Lower leg skin (tissue), 4 donors: ENCODE results near the gene GMPPB. TPM values are rescaled to one million over a fixed set of nuclear protein-coding genes. Genes with fewer than 3 reads are reported as not detected.

Source experiments
- DNase-seq, 2 donors: peaks; one replicate each; pipeline ENCODE4 v3.0.0-alpha.2; 2019; ENCODE audit warnings: low spot score in 2 of 2
- H3K4me3 ChIP-seq: fragments of 200-600 bp; sonication (generic); 2 replicates; pipeline ENCODE4 v1.5.1; 2017; ENCODE audit warnings: mild to moderate bottlenecking, low read depth; ENCODE audit not compliant: poor library complexity, severe bottlenecking
- CTCF ChIP-seq, 3 donors: fragments of 450-650 bp; IDR thresholded peaks; one replicate each; pipeline ENCODE4 v1.5.1; 2016; ENCODE audit warnings: antibody characterized with exemption in 3 of 3, mild to moderate bottlenecking in 3 of 3, moderate library complexity in 2 of 3
- POLR2A ChIP-seq, 2 donors: fragments of 450-650 bp; IDR thresholded peaks; one replicate each; pipeline ENCODE4 v1.6.1; 2016 to 2017; ENCODE audit warnings: antibody characterized with exemption in 2 of 2, mild to moderate bottlenecking in 1 of 2, moderate library complexity in 1 of 2
- WGBS, 2 donors: methylation state at CpG; one replicate each; pipeline ENCODE4 v1.1.5; 2018; 5-methylcytosine and 5-hydroxymethylcytosine counted together
- intact Hi-C: fragments of 100-400 bp; cut with DNase I; formaldehyde crosslinking; loops from one replicate; pipeline ENCODE4 v1.15.0; 2023; ENCODE audit warnings: low total_unique reads
- total RNA-seq, 4 donors: library from RNA; depleted of rRNA; stranded (reverse); fragments of >200 nt; gene quantifications; one replicate each; pipeline ENCODE4 v1.1.0, GENCODE V29; 2016

The GMPPB gene
- total RNA-seq, 4 donors from 2014 or later = 10.1 to 27.6 (median 18.2) TPM

- no peak for DNase-seq
- TF ChIP-seq CTCF (IDR thresholded peaks at IDR 0.05) (no peak), POLR2A (IDR thresholded peaks at IDR 0.05) (no peak)
- 52 to 61% methylated on average over 8 of the region's 8 CpGs for WGBS, 2 donors
- H3K4me3 ChIP-seq = peak overlapping the region; percentile 96
- intact Hi-C loops = loop anchor here (10.0 kb wide), 1 partner anchor 62 kb away; the partner anchor contains the start of gene IP6K1
These were observed 855 bp downstream of the GMPPB start for GRCh38 chr3:49722896-49723295.

GRCh38 chr3:49721896-49722781 lies 1.6 kb downstream of the GMPPB start:
- no peak overlapping the region for H3K4me3 ChIP-seq
- 83 to 84% methylated on average over 23 to 24 of the region's 26 CpGs for WGBS, 2 donors
- intact Hi-C loops = loop anchor here (10.0 kb wide), 1 partner anchor 63 kb away; the partner anchor contains the start of gene IP6K1
- TF ChIP-seq CTCF (IDR thresholded peaks at IDR 0.05) (no peak), POLR2A (IDR thresholded peaks at IDR 0.05) (no peak)
- peak in 1 of 2 donors; percentile 87 for DNase-seq

GRCh38 chr3:49721596-49721895 lies 2.2 kb downstream of the GMPPB start:
- intact Hi-C loops = loop anchor here (10.0 kb wide), 1 partner anchor 63 kb away; the partner anchor contains the start of gene IP6K1
- TF ChIP-seq POLR2A (IDR thresholded peaks at IDR 0.05) (no peak), CTCF (IDR thresholded peaks at IDR 0.05) (no peak)
- DNase-seq = peak in 1 of 2 donors; percentile 83
- WGBS, 2 donors = 70% methylated on average over 9 of the region's 9 CpGs
- H3K4me3 ChIP-seq = no peak overlapping the region

GRCh38 chr3:49720855-49721595 lies 2.7 kb downstream of the GMPPB start:
- H3K4me3 ChIP-seq = no peak overlapping the region
- no peak for TF ChIP-seq CTCF (IDR thresholded peaks at IDR 0.05)
- WGBS, 2 donors = 47 to 54% methylated on average over 4 of the region's 4 CpGs
- intact Hi-C loops = loop anchor here (10.0 kb wide), 1 partner anchor 64 kb away; the partner anchor contains the start of gene IP6K1
- peak in 1 of 2 donors; percentile 83 for DNase-seq

- H3K4me3 ChIP-seq = peak within 1 kb of the TSS; percentile 1
- DNase-seq = peak; percentile 95 to 99
- TF ChIP-seq POLR2A (IDR thresholded peaks at IDR 0.05) (no peak), CTCF (IDR thresholded peaks at IDR 0.05) (no peak)
- intact Hi-C loops = no loop called here
- 0 to 1% methylated on average over 26 to 50 of the region's 50 CpGs for WGBS, 2 donors
These were observed 4.4 kb downstream of the GMPPB start, which contains the start of gene AMIGO3 for GRCh38 chr3:49719214-49719884. TSS of gene AMIGO3 (minus strand) at chr3:49719684. CDS start at chr3:49719465, 219 bp downstream.
